GM12878 (cell line): ENCODE data around the gene NIFK. TPM values are rescaled to one million over a fixed set of nuclear protein-coding genes. Genes with fewer than 3 reads are reported as not detected.

Experiments
- ATAC-seq: fragments of 200-7000 bp; cut with Tn5 transposase; 3 replicates; pipeline ENCODE4 v1.9.1; 2020; ENCODE audit warnings: mild to moderate bottlenecking, moderate library complexity
- BruUV-seq: library from RNA; stranded (reverse); fragments of 400-500 nt; replicated peaks from 2 replicates; lab custom pipeline; 2021; lab: Mats Ljungman, UMichigan
- CTCF ChIA-PET: fragments of 300-600 bp; sonication (Branson Sonifier 250); formaldehyde crosslinking; extraction: SDS; loops from one replicate; lab custom pipeline; 2021; ENCODE audit warnings: inconsistent platforms; lab: Yijun Ruan, JAX
- POLR2A ChIA-PET: fragments of 350-600 bp; formaldehyde crosslinking; extraction: SDS; loops from one replicate; lab custom pipeline; 2021; ENCODE audit warnings: inconsistent platforms; lab: Charles Lee
- RAD21 ChIA-PET: fragments of 300-600 bp; sonication (Branson Sonifier 250); formaldehyde crosslinking; loops from one replicate; lab custom pipeline; 2023; ENCODE audit warnings: antibody characterized with exemption; ENCODE audit not compliant: unreplicated experiment; lab: Charles Lee
- SMC1A ChIA-PET: fragments of 300-600 bp; sonication (Branson Sonifier 250); formaldehyde crosslinking; loops from one replicate; lab custom pipeline; 2023; ENCODE audit not compliant: unreplicated experiment, uncharacterized antibody; lab: Charles Lee
- DNase-seq: peaks from one replicate; pipeline ENCODE4 v3.0.0-alpha.2; 2011; ENCODE audit warnings: low read depth, low spot score
- FAIRE-seq: peaks from 3 replicates; lab custom pipeline; 2011; peaks lifted over from hg19 to GRCh38; lab: Jason Lieb, UNC
- H2AFZ ChIP-seq: 2 replicates; pipeline ENCODE4 v1.6.0; 2011; ENCODE audit warnings: low read depth, low read length, control low read depth; ENCODE audit not compliant: control insufficient read depth
- H3K27ac ChIP-seq: 2 replicates; pipeline ENCODE4 v1.5.1; 2011; ENCODE audit warnings: control low read depth; ENCODE audit not compliant: control insufficient read depth, insufficient read depth
- H3K27me3 ChIP-seq, 2 experiments: replicated peaks in 1 of 2; 2 replicates each; pipeline versions ENCODE4 v1.6.0 to v1.6.1; 2011; ENCODE audit warnings: low read length in 1 of 2; ENCODE audit not compliant: control insufficient read depth in 2 of 2, insufficient read depth in 2 of 2
- H3K36me3 ChIP-seq, 2 experiments: 2 replicates each; pipeline ENCODE4 v1.5.1; 2011; ENCODE audit warnings: low read length in 1 of 2; ENCODE audit not compliant: control insufficient read depth in 2 of 2, insufficient read depth in 2 of 2
- H3K4me1 ChIP-seq: 2 replicates; pipeline ENCODE4 v1.6.1; 2011; ENCODE audit warnings: mild to moderate bottlenecking, low read length, moderate library complexity, mixed read lengths; ENCODE audit not compliant: control insufficient read depth, insufficient read depth
- H3K4me2 ChIP-seq: 2 replicates; pipeline ENCODE4 v1.6.0; 2011; ENCODE audit warnings: control low read depth; ENCODE audit not compliant: control insufficient read depth, insufficient read depth
- H3K4me3 ChIP-seq: fragments of 200-600 bp; sonication (generic); 2 replicates; pipeline ENCODE4 v1.5.1; 2016
- H3K79me2 ChIP-seq: 2 replicates; pipeline ENCODE4 v1.6.0; 2011; ENCODE audit warnings: low read length; ENCODE audit not compliant: control insufficient read depth, insufficient read depth
- H3K9ac ChIP-seq: 2 replicates; pipeline ENCODE4 v1.8.0; 2011; ENCODE audit warnings: low read length, control low read depth, mixed read lengths; ENCODE audit not compliant: control insufficient read depth, insufficient read depth
- H3K9me3 ChIP-seq: replicated peaks from 3 replicates; pipeline ENCODE4 v1.5.1; 2011; ENCODE audit warnings: mild to moderate bottlenecking, low read length; ENCODE audit not compliant: control insufficient read depth, insufficient read depth
- H4K20me1 ChIP-seq: 2 replicates; pipeline ENCODE4 v1.6.0; 2011; ENCODE audit not compliant: control insufficient read depth, insufficient read depth
- BCL3 ChIP-seq: IDR thresholded peaks from 2 replicates; pipeline ENCODE4 v1.6.1; 2011; ENCODE audit warnings: borderline replicate concordance, low read depth, mild to moderate bottlenecking, moderate library complexity, low read length; ENCODE audit not compliant: insufficient read depth, poor library complexity, severe bottlenecking
- HDAC6 ChIP-seq: fragments of 200-600 bp; sonication (generic); IDR thresholded peaks from one replicate; pipeline ENCODE4 v1.8.0; 2017; ENCODE audit warnings: antibody characterized with exemption; ENCODE audit not compliant: unreplicated experiment
- KDM1A ChIP-seq: fragments of 200-600 bp; sonication (generic); IDR thresholded peaks from 2 replicates; pipeline ENCODE4 v1.6.1; 2016; ENCODE audit warnings: borderline replicate concordance
- MEF2B ChIP-seq: fragments of 450-650 bp; IDR thresholded peaks from 2 replicates; pipeline ENCODE4 v1.6.1; 2018; ENCODE audit warnings: mild to moderate bottlenecking, moderate library complexity; ENCODE audit not compliant: partially characterized antibody, poor library complexity, severe bottlenecking
- MTA3 ChIP-seq: IDR thresholded peaks from 2 replicates; pipeline ENCODE4 v1.6.1; 2012; ENCODE audit warnings: low read length, inconsistent platforms, borderline replicate concordance
- MXI1 ChIP-seq: fragments of 150-350 bp; IDR thresholded peaks from 2 replicates; pipeline ENCODE4 v1.6.1; 2011; ENCODE audit warnings: low read depth, mild to moderate bottlenecking, inconsistent platforms, low read length, improper control_type of control experiment
- MYB ChIP-seq: fragments of 150-350 bp; IDR thresholded peaks from 2 replicates; pipeline ENCODE4 v1.6.1; 2014; ENCODE audit warnings: mild to moderate bottlenecking, low read depth, low read length, borderline replicate concordance
- MYC ChIP-seq: IDR thresholded peaks from 2 replicates; pipeline ENCODE4 v1.6.1; 2011; ENCODE audit warnings: mild to moderate bottlenecking, low read length, moderate library complexity, inconsistent platforms; ENCODE audit not compliant: insufficient read depth, insufficient replicate concordance, insufficient read length, severe bottlenecking
- NFYA ChIP-seq: IDR thresholded peaks from 2 replicates; pipeline ENCODE4 v1.6.1; 2011; ENCODE audit warnings: low read depth, mild to moderate bottlenecking, low read length, improper control_type of control experiment, borderline replicate concordance
- SKIL ChIP-seq: fragments of 450-650 bp; IDR thresholded peaks from 2 replicates; pipeline ENCODE4 v1.6.1; 2017; ENCODE audit warnings: mild to moderate bottlenecking, low read depth, inconsistent platforms; ENCODE audit not compliant: poor library complexity, severe bottlenecking
- SMAD1 ChIP-seq: fragments of 450-650 bp; IDR thresholded peaks from 2 replicates; pipeline ENCODE4 v1.6.1; 2018; ENCODE audit warnings: mild to moderate bottlenecking, low read depth; ENCODE audit not compliant: partially characterized antibody
- STAT1 ChIP-seq: fragments of 450-650 bp; conservative IDR thresholded peaks from 2 replicates; pipeline ENCODE4 v1.6.1; 2014; ENCODE audit warnings: antibody characterized with exemption, mild to moderate bottlenecking
- WRNIP1 ChIP-seq: IDR thresholded peaks from 2 replicates; pipeline ENCODE4 v1.6.1; 2011; ENCODE audit warnings: low read depth, low read length, improper control_type of control experiment, borderline replicate concordance
- YBX1 ChIP-seq: fragments of 450-650 bp; IDR thresholded peaks from 2 replicates; pipeline ENCODE4 v1.6.1; 2016; ENCODE audit warnings: antibody characterized with exemption
- ZZZ3 ChIP-seq: IDR thresholded peaks from 2 replicates; pipeline ENCODE4 v1.6.1; 2011; ENCODE audit warnings: low read depth; ENCODE audit not compliant: control insufficient read depth, insufficient read length
- WGBS: methylation state at CpG from one replicate; pipeline ENCODE4 v1.1.6; 2016; ENCODE audit warnings: low lambda C conversion rate; ENCODE audit not compliant: insufficient replicate concordance, insufficient coverage; ENCODE audit errors: missing lambda C conversion rate; 5-methylcytosine and 5-hydroxymethylcytosine counted together
- in situ Hi-C: fragments of 300-500 bp; cut with MboI; formaldehyde crosslinking; loops from 9 replicates; pipeline ENCODE4 v1.14.3; 2018; ENCODE audit warnings: mixed read lengths
- intact Hi-C: fragments of 100-400 bp; cut with micrococcal nuclease; formaldehyde crosslinking; loops from one replicate; pipeline ENCODE4 v1.14.2; 2022; ENCODE audit not compliant: unreplicated experiment
- polyA plus RNA-seq, 11 experiments: library from polyadenylated mRNA; depleted of rRNA in 4 of 11; unstranded in 6 of 11; stranded (reverse) in 5 of 11; fragments of >200 nt; fragmentation: Nextera tagmentation in 4 of 11; fragmentation: Illumina TruSeq in 1 of 11; extraction: Ambion mirVana in 4 of 11; extraction: Trizol in 1 of 11; gene quantifications; 1 replicate in 1 of 11; 2 replicates in 10 of 11; pipeline versions ENCODE4 v1.2.1 to v1.2.3, GENCODE V29; 2011 to 2016; ENCODE audit warnings: inconsistent platforms in 2 of 11, missing spikeins in 2 of 11, low read depth in 1 of 11
- total RNA-seq, 4 experiments: library from RNA; depleted of rRNA in 3 of 4; stranded (reverse); fragments of >200 nt in 3 of 4; fragmentation: Illumina TruSeq in 1 of 4; extraction: Trizol in 1 of 4; gene quantifications; 2 replicates each; pipeline versions ENCODE4 v1.2.1 to v1.2.3, GENCODE V29; 2013 to 2021
- TF ChIP-seq, protein P1 (sequence below): IDR thresholded peaks from 2 replicates; pipeline ENCODE4 v1.6.1; 2012; ENCODE audit warnings: low read length, inconsistent platforms

NIFK gene
- total and polyA plus RNA-seq, 10 of the 15 experiments (the other 5 are each of a cell fraction or from before 2014, with no cell fraction given), result 47.2 to 286 (median 157) TPM

GRCh38 chr2:121717529-121717928 lies 19.1 kb downstream of the NIFK start (continued):
- TF ChIP-seq KDM1A (no peak), YBX1 (no peak), BCL3 (no peak)

GRCh38 chr2:121716126-121716525 lies 20.5 kb downstream of the NIFK start:
- no peaks in the 10 kb centered on the region for H3K4me1 ChIP-seq
- H2AFZ ChIP-seq, result no peak overlapping the region
- no peaks in the 10 kb centered on the region for H3K9me3 ChIP-seq
- no peak for FAIRE-seq
- H3K79me2 ChIP-seq, result no peaks in the 10 kb centered on the region
- H3K36me3 ChIP-seq, result no peaks in the 10 kb centered on the region
- H3K4me3 ChIP-seq, result no peak overlapping the region
- H3K4me2 ChIP-seq, result no peak overlapping the region
- in situ Hi-C loops (loop anchor here (5.0 to 25.0 kb wide), 3 partner anchors 179 to 629 kb away; no protein-coding TSS in a partner anchor), intact Hi-C loops (loop anchor here (5.0 kb wide), 2 partner anchors 69 to 119 kb away; partner anchors contain the start of gene CLASP1)
- no peak for DNase-seq
- ChIA-PET SMC1A (interaction anchor here (0.8 to 2.4 kb wide), 7 partner anchors 10 to 360 kb away, joined by 3 to 9 read pairs (median 3); partner anchors contain the start of genes NIFK and RNU4ATAC), CTCF (interaction anchor here (1.4 to 6.9 kb wide), 4 partner anchors 20 to 313 kb away, joined by 3 to 62 read pairs (median 4); partner anchors contain the start of gene NIFK), POLR2A (no interaction called here), RAD21 (interaction anchor here (0.7 to 1.3 kb wide), 4 partner anchors 68 to 314 kb away, joined by 3 read pairs; partner anchors contain the start of gene RNU4ATAC)
- WGBS, result 73% methylated on average over 1 of the region's 1 CpG
- BruUV-seq, result no TSS peak
- no peak overlapping the region for H3K9ac ChIP-seq
- no peaks in the 10 kb centered on the region for H3K27me3 ChIP-seq
- H4K20me1 ChIP-seq, result no peaks in the 10 kb centered on the region
- no peak for ATAC-seq
- H3K27ac ChIP-seq, result no peak overlapping the region
- no peak for TF ChIP-seq MTA3
- no peak for TF ChIP-seq MYC
- no peak for TF ChIP-seq STAT1
- TF ChIP-seq MXI1, result no peak
- no peak for TF ChIP-seq MEF2B
- TF ChIP-seq HDAC6, result no peak
- TF ChIP-seq, protein P1, sequence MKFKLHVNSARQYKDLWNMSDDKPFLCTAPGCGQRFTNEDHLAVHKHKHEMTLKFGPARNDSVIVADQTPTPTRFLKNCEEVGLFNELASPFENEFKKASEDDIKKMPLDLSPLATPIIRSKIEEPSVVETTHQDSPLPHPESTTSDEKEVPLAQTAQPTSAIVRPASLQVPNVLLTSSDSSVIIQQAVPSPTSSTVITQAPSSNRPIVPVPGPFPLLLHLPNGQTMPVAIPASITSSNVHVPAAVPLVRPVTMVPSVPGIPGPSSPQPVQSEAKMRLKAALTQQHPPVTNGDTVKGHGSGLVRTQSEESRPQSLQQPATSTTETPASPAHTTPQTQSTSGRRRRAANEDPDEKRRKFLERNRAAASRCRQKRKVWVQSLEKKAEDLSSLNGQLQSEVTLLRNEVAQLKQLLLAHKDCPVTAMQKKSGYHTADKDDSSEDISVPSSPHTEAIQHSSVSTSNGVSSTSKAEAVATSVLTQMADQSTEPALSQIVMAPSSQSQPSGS, result no peak
- TF ChIP-seq NFYA, result no peak
- no peak for TF ChIP-seq SKIL
- TF ChIP-seq MYB, result no peak
- no peak for TF ChIP-seq SMAD1
- TF ChIP-seq ZZZ3, result no peak
- TF ChIP-seq WRNIP1, result no peak
